Spleen (tissue), 7 donors: Measurements from ENCODE around the gene CHST13.

Experiments
- CTCF ChIP-seq, 11 experiments: fragments of 200-600 bp in 7 of 11; fragments of 450-650 bp in 4 of 11; sonication (generic) in 4 of 11; IDR thresholded peaks in 8 of 11; conservative IDR thresholded peaks in 3 of 11; 1 replicate in 7 of 11; 2 replicates in 4 of 11; pipeline versions ENCODE4 v1.4.0 to v1.8.0; 2016 to 2021; ENCODE audit warnings: antibody characterized with exemption in 11 of 11, inconsistent platforms in 4 of 11, mild to moderate bottlenecking in 1 of 11
- POLR2A ChIP-seq, 3 donors: fragments of 450-650 bp; IDR thresholded peaks; one replicate each; pipeline ENCODE4 v1.5.1; 2017; ENCODE audit warnings: antibody characterized with exemption in 3 of 3, mild to moderate bottlenecking in 1 of 3
- POLR2AphosphoS5 ChIP-seq, 3 donors: sonication (generic); formaldehyde crosslinking; IDR thresholded peaks; one replicate each; pipeline ENCODE4 v1.5.1; 2017; ENCODE audit warnings: antibody characterized with exemption in 3 of 3
- donor health status: DM: no; HTN: no; CAD: no; lungs with moderate emphysema.
- donor health status: DM: no; HTN: no; CAD: no.
- donor health status: DM: no; HTN: no; CAD: no.

GRCh38 chr3:126512026-126512425, 11.9 kb upstream of the CHST13 start:
- TF ChIP-seq POLR2A (IDR thresholded peaks at IDR 0.05) (no peak), POLR2AphosphoS5 (IDR thresholded peaks at IDR 0.05) (no peak), CTCF (IDR thresholded peaks at IDR 0.05 in 8 of 11, conservative IDR thresholded peaks at IDR 0.05 in 3 of 11) (no peak)
